AG09319 (cell line): Measurements from ENCODE around the gene CCL14.

Experiments used
- DNase-seq: peaks from one replicate; pipeline ENCODE4 v3.0.0-alpha.2; 2010; ENCODE audit warnings: low read depth; ENCODE audit errors: extremely low read depth
- CTCF ChIP-seq: IDR thresholded peaks from 2 replicates; pipeline ENCODE4 v1.5.1; 2011; ENCODE audit warnings: low read depth, mild to moderate bottlenecking, inconsistent platforms, low read length, moderate library complexity

CCL14 gene

GRCh38 chr17:35988164-35988563 lies 1.6 kb upstream of the CCL14 start:
- TF ChIP-seq CTCF: no peak
- DNase-seq: no peak

GRCh38 chr17:35984140-35984539 lies 2.4 kb downstream of the CCL14 start:
- no peak for DNase-seq
- TF ChIP-seq CTCF: no peak

GRCh38 chr17:35982409-35983191 lies 3.9 kb downstream of the CCL14 start:
- no peak for TF ChIP-seq CTCF

GRCh38 chr17:35981908-35982330 lies 4.6 kb downstream of the CCL14 start:
- no peak for DNase-seq
- no peak for TF ChIP-seq CTCF

More at GRCh38 chr17:35982409-35983191, 3.9 kb downstream of the CCL14 start:
- DNase-seq: no peak

- no peak for DNase-seq
- no peak for TF ChIP-seq CTCF
These were observed 5.3 kb downstream of the CCL14 start, which contains the start of gene CCL16 for GRCh38 chr17:35981246-35981645. Gene CCL16, minus strand, starts transcription at chr17:35981497. Its CDS starts 77 bp downstream, at chr17:35981420.

GRCh38 chr17:35978346-35978745 lies 8.2 kb downstream of the CCL14 start:
- no peak for TF ChIP-seq CTCF

GRCh38 chr17:35977509-35977908 lies 9.0 kb downstream of the CCL14 start:
- no peak for DNase-seq
- no peak for TF ChIP-seq CTCF

More at GRCh38 chr17:35978346-35978745, 8.2 kb downstream of the CCL14 start:
- DNase-seq: no peak
